Measurements from ENCODE around the gene SCYL2. TPM values are rescaled to one million over a fixed set of nuclear protein-coding genes. Genes with fewer than 3 reads are reported as not detected.
A peak's percentile ranks its signal among the peaks of the same experiment; 100 is the strongest.

Gene SCYL2
- total and polyA plus RNA-seq, 2 of the 13 experiments (the other 11 are each of a cell fraction or from before 2014, with no cell fraction given): 11.4 to 28.8 TPM

DNA sequence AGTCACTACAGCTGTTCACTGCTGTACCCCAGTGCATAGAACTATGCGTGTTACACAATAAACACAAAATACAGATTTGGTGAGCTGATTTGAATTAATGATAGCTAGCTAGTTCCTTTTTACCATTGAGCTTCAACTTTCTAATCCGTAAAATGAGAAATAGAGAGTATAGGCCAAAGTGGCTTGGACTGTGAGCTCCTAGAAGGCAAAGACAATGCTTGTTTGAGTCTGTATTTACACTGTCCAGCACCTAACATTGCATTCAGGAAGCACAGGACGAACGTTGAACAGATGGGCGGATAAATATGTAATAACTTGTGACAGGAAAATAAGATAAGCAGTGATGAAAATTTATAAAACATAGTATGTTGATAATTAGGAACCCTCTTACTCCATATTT is 121.4 kb downstream of the SCYL2 start (continued):
- TF ChIP-seq, protein P1, sequence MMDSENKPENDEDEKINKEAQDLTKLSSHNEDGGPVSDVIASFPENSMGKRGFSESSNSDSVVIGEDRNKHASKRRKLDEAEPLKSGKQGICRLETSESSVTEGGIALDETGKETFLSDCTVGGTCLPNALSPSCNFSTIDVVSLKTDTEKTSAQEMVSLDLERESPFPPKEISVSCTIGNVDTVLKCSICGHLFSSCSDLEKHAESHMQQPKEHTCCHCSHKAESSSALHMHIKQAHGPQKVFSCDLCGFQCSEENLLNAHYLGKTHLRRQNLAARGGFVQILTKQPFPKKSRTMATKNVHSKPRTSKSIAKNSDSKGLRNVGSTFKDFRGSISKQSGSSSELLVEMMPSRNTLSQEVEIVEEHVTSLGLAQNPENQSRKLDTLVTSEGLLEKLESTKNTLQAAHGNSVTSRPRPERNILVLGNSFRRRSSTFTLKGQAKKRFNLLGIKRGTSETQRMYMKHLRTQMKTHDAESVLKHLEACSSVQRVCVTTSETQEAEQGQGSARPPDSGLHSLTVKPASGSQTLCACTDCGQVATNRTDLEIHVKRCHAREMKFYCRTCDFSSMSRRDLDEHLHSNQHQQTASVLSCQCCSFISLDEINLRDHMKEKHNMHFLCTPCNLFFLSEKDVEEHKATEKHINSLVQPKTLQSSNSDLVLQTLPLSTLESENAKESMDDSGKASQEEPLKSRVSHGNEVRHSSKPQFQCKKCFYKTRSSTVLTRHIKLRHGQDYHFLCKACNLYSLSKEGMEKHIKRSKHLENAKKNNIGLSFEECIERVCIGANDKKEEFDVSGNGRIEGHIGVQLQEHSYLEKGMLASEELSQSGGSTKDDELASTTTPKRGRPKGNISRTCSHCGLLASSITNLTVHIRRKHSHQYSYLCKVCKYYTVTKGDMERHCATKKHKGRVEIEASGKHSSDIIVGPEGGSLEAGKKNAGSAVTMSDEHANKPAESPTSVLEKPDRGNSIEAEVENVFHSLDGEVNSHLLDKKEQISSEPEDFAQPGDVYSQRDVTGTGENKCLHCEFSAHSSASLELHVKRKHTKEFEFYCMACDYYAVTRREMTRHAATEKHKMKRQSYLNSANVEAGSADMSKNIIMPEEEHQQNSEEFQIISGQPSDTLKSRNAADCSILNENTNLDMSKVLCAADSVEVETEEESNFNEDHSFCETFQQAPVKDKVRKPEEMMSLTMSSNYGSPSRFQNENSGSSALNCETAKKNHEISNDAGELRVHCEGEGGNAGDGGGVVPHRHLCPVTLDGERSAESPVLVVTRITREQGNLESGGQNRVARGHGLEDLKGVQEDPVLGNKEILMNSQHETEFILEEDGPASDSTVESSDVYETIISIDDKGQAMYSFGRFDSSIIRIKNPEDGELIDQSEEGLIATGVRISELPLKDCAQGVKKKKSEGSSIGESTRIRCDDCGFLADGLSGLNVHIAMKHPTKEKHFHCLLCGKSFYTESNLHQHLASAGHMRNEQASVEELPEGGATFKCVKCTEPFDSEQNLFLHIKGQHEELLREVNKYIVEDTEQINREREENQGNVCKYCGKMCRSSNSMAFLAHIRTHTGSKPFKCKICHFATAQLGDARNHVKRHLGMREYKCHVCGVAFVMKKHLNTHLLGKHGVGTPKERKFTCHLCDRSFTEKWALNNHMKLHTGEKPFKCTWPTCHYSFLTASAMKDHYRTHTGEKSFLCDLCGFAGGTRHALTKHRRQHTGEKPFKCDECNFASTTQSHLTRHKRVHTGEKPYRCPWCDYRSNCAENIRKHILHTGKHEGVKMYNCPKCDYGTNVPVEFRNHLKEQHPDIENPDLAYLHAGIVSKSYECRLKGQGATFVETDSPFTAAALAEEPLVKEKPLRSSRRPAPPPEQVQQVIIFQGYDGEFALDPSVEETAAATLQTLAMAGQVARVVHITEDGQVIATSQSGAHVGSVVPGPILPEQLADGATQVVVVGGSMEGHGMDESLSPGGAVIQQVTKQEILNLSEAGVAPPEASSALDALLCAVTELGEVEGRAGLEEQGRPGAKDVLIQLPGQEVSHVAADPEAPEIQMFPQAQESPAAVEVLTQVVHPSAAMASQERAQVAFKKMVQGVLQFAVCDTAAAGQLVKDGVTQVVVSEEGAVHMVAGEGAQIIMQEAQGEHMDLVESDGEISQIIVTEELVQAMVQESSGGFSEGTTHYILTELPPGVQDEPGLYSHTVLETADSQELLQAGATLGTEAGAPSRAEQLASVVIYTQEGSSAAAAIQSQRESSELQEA (CRISPR knock-in tag; IDR thresholded peaks at IDR 0.05; ENCODE audit: not compliant biosample characterization): no peak
- no peak for TF ChIP-seq ARID2 (CRISPR knock-in tag; IDR thresholded peaks at IDR 0.05; ENCODE audit: borderline replicate concordance)
- peak; percentile 45; the same call in 1 of the 2 replicates for TF ChIP-seq SALL1 (CRISPR knock-in tag; IDR thresholded peaks at IDR 0.05)
- TF ChIP-seq ETV5 (CRISPR knock-in tag; IDR thresholded peaks at IDR 0.05; ENCODE audit: borderline replicate concordance): peak; percentile 37; the same call in 1 of the 2 replicates
- TF ChIP-seq FOXA3 (CRISPR knock-in tag; IDR thresholded peaks at IDR 0.05): peak; percentile 69
- no peak for TF ChIP-seq RNF2 (conservative IDR thresholded peaks at IDR 0.05; ENCODE audit: low read depth)
- no peak for TF ChIP-seq DNMT1 (CRISPR knock-in tag; IDR thresholded peaks at IDR 0.05)
- peak; percentile 62; the same call in 1 of the 2 replicates for TF ChIP-seq HNF4A (CRISPR knock-in tag; IDR thresholded peaks at IDR 0.05)
- TF ChIP-seq FOXP1 (IDR thresholded peaks at IDR 0.05): no peak
- TF ChIP-seq FOXP1 (CRISPR knock-in tag; IDR thresholded peaks at IDR 0.05): peak; percentile 17; the same call in 1 of the 2 replicates
- TF ChIP-seq, protein P2, sequence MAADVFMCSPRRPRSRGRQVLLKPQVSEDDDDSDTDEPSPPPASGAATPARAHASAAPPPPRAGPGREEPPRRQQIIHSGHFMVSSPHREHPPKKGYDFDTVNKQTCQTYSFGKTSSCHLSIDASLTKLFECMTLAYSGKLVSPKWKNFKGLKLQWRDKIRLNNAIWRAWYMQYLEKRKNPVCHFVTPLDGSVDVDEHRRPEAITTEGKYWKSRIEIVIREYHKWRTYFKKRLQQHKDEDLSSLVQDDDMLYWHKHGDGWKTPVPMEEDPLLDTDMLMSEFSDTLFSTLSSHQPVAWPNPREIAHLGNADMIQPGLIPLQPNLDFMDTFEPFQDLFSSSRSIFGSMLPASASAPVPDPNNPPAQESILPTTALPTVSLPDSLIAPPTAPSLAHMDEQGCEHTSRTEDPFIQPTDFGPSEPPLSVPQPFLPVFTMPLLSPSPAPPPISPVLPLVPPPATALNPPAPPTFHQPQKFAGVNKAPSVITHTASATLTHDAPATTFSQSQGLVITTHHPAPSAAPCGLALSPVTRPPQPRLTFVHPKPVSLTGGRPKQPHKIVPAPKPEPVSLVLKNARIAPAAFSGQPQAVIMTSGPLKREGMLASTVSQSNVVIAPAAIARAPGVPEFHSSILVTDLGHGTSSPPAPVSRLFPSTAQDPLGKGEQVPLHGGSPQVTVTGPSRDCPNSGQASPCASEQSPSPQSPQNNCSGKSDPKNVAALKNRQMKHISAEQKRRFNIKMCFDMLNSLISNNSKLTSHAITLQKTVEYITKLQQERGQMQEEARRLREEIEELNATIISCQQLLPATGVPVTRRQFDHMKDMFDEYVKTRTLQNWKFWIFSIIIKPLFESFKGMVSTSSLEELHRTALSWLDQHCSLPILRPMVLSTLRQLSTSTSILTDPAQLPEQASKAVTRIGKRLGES (CRISPR knock-in tag; IDR thresholded peaks at IDR 0.05; ENCODE audit: borderline replicate concordance): no peak
- no peak for TF ChIP-seq SUZ12 (IDR thresholded peaks at IDR 0.05; ENCODE audit: low read depth, low read length)
- TF ChIP-seq SOX5 (CRISPR knock-in tag; IDR thresholded peaks at IDR 0.05; ENCODE audit: borderline replicate concordance): peak; percentile 69; the same call in 1 of the 2 replicates
- peak; percentile 42; the same call in 1 of the 2 replicates for TF ChIP-seq ELF3 (CRISPR knock-in tag; IDR thresholded peaks at IDR 0.05)
- no peak for TF ChIP-seq MEIS1 (CRISPR knock-in tag; IDR thresholded peaks at IDR 0.05; ENCODE audit: borderline replicate concordance)
- no peak for TF ChIP-seq ZNF652 (CRISPR knock-in tag; IDR thresholded peaks at IDR 0.05; ENCODE audit: borderline replicate concordance, low read depth)
- TF ChIP-seq, protein P3, sequence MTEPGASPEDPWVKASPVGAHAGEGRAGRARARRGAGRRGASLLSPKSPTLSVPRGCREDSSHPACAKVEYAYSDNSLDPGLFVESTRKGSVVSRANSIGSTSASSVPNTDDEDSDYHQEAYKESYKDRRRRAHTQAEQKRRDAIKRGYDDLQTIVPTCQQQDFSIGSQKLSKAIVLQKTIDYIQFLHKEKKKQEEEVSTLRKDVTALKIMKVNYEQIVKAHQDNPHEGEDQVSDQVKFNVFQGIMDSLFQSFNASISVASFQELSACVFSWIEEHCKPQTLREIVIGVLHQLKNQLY (CRISPR knock-in tag; IDR thresholded peaks at IDR 0.05): 0 out of 2 replicates have a peak, but pooled peaks have one; percentile 40
- TF ChIP-seq ZNF292 (CRISPR knock-in tag; IDR thresholded peaks at IDR 0.05; ENCODE audit: borderline replicate concordance, low read depth): peak; percentile 13; the same call in 1 of the 2 replicates
- peak; percentile 17; the same call in 1 of the 2 replicates for TF ChIP-seq RARA (CRISPR knock-in tag; IDR thresholded peaks at IDR 0.05)
- TF ChIP-seq SIN3A (IDR thresholded peaks at IDR 0.05; ENCODE audit: borderline replicate concordance, low read depth, low read length): no peak
- TF ChIP-seq ZSCAN22 (CRISPR knock-in tag; IDR thresholded peaks at IDR 0.05): no peak

Measured in HepG2 (cell line).